Right lung (tissue), 5 donors: ENCODE results near the gene NCEH1. TPM values are rescaled to one million over a fixed set of nuclear protein-coding genes. Genes with fewer than 3 reads are reported as not detected.
"Not testable (repeated sequence)": the region's sequence is repeated elsewhere in the genome, so short reads cannot be mapped to it uniquely, and the experiment has no call there.

Source experiments
- DNase-seq, 2 donors: peaks; one replicate each; pipeline ENCODE4 v3.0.0-alpha.2; 2013
- polyA plus RNA-seq, 5 donors: library from polyadenylated mRNA; unstranded; fragments of 120-200 nt; gene quantifications; one replicate each; pipeline versions ENCODE4 v1.2.1 to v1.2.3, GENCODE V29; 2013; ENCODE audit warnings: inconsistent platforms in 1 of 5, low replicate concordance in 1 of 5; ENCODE audit not compliant: insufficient read length in 5 of 5, insufficient read depth in 1 of 5

NCEH1 gene
- polyA plus RNA-seq, 5 donors: 2.7 to 3.7 (median 3.2) TPM

GRCh38 chr3:172678068-172678467 lies 32.8 kb downstream of the NCEH1 start:
- no peak for DNase-seq

GRCh38 chr3:172676196-172676922 lies 34.5 kb downstream of the NCEH1 start:
- no peak for DNase-seq

- no peak for DNase-seq
Observed at GRCh38 chr3:172675441-172676193, 35.2 kb downstream of the NCEH1 start.

GRCh38 chr3:172673210-172673679 lies 37.6 kb downstream of the NCEH1 start:
- DNase-seq: no peak

GRCh38 chr3:172669021-172669420 lies 41.8 kb downstream of the NCEH1 start:
- DNase-seq: no peak

- DNase-seq: peak; percentile 35 to 70
Observed at GRCh38 chr3:172666873-172667694, 43.8 kb downstream of the NCEH1 start.

GRCh38 chr3:172666181-172666872 lies 44.5 kb downstream of the NCEH1 start:
- no peak for DNase-seq

GRCh38 chr3:172665510-172665909 lies 45.4 kb downstream of the NCEH1 start:
- DNase-seq: not testable (repeated sequence)

- DNase-seq: not testable (repeated sequence)
Observed at GRCh38 chr3:172660421-172660820, 50.4 kb downstream of the NCEH1 start.

- DNase-seq: no peak
Observed at GRCh38 chr3:172659246-172660002, 51.4 kb downstream of the NCEH1 start.

GRCh38 chr3:172658344-172659245 lies 52.3 kb downstream of the NCEH1 start:
- no peak for DNase-seq

- DNase-seq: no peak
Observed at GRCh38 chr3:172656602-172657001, 54.3 kb downstream of the NCEH1 start.

GRCh38 chr3:172655388-172655787 lies 55.5 kb downstream of the NCEH1 start:
- no peak for DNase-seq

- no peak for DNase-seq
Observed at GRCh38 chr3:172654470-172654869, 56.4 kb downstream of the NCEH1 start.

GRCh38 chr3:172653004-172653572 lies 57.8 kb downstream of the NCEH1 start:
- DNase-seq: no peak

- DNase-seq: no peak
Observed at GRCh38 chr3:172651936-172652625, 58.8 kb downstream of the NCEH1 start.

- DNase-seq: no peak
Observed at GRCh38 chr3:172649987-172650386, 60.9 kb downstream of the NCEH1 start.

GRCh38 chr3:172648747-172649146 lies 62.1 kb downstream of the NCEH1 start:
- no peak for DNase-seq

GRCh38 chr3:172647823-172648222 lies 63.0 kb downstream of the NCEH1 start:
- DNase-seq: no peak
